GM12874 (cell line): Measurements from ENCODE around the gene INSYN1.

Source experiments
- TF ChIP-seq, protein P1 (sequence below): IDR thresholded peaks from 2 replicates; pipeline ENCODE4 v1.5.1; 2011; ENCODE audit warnings: low read depth, mild to moderate bottlenecking, control low read depth, low read length, moderate library complexity; ENCODE audit not compliant: insufficient read depth

INSYN1 gene

DNA sequence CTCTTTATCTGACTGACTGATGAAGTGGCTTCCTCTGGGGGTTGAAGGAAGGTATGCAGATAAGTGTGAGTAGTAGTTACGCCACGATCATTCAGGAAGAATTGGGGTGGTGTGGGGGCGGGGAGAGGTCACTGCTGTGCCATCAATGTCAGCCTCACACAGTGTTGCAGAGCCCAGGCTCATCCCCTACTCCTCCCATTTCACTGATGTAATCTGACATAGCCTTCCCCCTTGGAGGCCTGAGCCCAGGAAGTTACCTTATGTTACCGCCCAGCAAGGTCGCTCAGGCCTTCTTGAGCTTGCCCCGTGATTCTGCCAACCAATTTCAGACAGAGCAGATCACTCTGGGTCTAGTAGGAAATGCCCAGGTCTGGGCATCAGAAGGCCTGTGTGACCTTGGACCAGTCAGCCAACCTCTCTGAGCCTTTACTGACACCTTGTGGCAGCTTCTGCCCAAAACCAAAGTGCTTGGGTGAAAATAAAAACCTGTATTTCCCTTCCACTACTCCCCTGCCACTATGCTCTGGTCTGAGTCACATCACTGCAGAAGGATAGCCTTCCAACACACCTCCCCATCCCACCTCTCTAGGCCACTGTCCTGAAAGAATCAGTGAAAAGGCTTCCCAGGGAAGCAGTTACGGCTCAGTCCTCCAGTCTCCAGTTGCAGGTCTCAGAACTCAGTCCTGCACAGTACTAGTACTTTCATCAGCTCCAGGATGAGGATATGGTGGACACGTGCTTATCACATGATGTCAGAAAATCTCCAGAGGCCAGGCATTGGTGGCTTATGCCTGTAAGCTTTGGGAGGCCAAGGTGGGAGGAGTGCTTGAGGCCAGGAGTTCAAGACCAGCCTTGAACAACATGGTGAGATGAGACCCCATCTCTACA lies 28.1 kb upstream of the INSYN1 start:
- TF ChIP-seq, protein P1, sequence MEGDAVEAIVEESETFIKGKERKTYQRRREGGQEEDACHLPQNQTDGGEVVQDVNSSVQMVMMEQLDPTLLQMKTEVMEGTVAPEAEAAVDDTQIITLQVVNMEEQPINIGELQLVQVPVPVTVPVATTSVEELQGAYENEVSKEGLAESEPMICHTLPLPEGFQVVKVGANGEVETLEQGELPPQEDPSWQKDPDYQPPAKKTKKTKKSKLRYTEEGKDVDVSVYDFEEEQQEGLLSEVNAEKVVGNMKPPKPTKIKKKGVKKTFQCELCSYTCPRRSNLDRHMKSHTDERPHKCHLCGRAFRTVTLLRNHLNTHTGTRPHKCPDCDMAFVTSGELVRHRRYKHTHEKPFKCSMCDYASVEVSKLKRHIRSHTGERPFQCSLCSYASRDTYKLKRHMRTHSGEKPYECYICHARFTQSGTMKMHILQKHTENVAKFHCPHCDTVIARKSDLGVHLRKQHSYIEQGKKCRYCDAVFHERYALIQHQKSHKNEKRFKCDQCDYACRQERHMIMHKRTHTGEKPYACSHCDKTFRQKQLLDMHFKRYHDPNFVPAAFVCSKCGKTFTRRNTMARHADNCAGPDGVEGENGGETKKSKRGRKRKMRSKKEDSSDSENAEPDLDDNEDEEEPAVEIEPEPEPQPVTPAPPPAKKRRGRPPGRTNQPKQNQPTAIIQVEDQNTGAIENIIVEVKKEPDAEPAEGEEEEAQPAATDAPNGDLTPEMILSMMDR, result no peak

- TF ChIP-seq, protein P1, result no peak
These were observed 26.8 kb upstream of the INSYN1 start for GRCh38 chr15:73779974-73780373.

DNA sequence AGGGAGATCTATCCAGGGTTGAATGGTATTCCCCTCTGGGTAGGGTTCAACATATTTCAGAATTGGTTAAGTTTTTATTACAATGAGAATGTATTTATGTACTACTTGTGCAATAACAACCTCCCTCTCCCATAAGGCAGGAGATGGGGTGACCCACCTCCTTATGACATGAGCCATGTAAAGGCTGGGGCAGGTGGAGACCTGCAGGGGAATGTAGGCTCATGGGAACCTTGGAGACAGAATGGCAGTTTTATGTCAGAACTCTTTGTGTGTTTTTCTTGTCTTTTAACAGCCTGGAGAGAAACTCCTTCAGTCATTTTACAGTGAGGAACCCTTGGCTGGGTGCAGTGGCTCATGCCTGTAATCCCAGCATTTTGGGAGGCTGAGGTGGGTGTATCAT lies 24.6 kb upstream of the INSYN1 start:
- TF ChIP-seq, protein P1, result no peak

DNA sequence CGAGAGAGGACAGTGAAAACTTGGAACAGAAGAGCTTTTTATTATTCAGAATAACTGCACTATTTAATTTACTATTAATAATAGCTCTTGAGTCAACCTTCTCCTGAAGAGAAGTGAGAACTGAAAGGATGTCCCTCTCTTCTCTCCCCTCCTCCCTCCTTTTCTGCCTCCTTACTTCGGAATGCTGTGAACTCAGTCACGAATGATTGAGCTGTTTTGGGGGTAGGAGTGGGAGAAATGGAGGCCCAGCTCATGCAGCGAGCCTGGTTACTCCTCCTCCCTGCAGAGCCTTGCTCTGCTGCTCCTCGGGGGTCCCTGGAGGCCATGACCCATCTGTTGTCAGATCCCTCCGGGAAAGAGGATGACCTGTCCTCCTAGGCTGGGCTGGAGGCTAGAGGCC lies 20.3 kb upstream of the INSYN1 start:
- TF ChIP-seq, protein P1, result no peak

DNA sequence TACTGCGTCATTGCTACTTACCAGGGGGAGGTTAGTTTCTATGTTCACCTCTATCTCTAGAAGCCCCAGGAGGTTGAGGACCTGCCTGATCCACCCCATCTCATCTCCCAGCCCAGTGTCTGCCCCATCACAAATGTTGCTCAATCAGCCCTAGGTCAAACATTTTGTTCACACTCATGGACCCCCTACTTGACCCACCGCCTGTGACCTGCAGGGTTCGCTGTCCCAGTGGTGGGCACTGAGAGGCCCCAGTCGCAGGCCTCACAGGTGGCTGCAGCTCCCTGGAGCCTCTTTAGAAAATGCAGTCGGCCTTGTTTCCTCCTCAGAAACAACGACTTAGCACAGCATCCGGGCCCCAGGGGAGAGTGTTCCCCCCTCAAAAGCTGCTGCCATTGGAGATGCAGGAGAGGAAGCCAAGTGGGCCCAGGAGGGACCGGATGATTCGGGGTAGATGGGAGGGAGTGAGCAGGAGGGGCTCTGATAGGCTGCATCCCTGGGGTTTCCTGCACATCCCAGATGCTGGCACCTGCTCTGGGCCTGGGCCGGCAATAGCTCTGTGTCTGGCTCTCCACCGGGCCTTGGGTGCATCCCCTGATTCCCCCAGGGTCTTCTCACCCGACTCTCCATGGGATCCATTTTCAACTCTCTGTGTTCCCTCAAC lies 18.4 kb upstream of the INSYN1 start:
- TF ChIP-seq, protein P1, result no peak

- TF ChIP-seq, protein P1, result no peak
These were observed 16.9 kb upstream of the INSYN1 start for GRCh38 chr15:73770050-73770449.

DNA sequence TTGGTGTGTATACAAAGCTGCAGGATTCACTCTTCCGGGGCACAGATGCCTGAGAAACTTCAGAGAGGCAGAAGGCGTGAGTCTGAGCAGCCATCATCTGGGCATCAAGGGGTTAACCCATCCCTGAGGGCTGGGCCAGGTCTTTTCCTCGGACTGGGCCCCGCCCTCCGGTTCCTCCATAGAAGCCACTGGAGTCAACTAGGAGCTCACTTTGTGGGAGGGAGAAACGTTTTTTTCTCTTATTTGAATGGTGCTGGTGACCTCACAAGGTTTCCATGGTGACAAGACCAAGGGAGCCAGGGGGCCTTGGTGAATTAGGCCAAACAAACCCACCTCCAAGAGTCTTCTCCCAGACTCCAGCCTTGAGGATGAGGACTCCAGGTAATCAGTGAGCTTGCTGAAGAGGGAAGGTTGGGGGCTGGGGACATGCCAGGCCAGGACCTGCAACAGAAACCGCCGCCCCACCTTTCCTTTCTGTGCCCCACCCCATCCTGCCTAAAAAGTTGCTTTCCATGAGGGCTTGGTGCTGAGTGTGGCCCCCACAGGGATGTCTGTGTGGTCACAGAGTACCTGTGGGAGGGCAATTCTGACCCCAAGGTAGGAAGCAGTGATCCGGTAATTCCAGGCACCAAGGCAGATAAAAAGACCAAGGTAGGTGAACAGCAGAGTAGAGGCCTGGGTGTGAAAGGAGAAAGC lies 14.8 kb upstream of the INSYN1 start:
- TF ChIP-seq, protein P1, result no peak
